ENCODE data around the gene GOLT1A.

The GOLT1A gene

DNA sequence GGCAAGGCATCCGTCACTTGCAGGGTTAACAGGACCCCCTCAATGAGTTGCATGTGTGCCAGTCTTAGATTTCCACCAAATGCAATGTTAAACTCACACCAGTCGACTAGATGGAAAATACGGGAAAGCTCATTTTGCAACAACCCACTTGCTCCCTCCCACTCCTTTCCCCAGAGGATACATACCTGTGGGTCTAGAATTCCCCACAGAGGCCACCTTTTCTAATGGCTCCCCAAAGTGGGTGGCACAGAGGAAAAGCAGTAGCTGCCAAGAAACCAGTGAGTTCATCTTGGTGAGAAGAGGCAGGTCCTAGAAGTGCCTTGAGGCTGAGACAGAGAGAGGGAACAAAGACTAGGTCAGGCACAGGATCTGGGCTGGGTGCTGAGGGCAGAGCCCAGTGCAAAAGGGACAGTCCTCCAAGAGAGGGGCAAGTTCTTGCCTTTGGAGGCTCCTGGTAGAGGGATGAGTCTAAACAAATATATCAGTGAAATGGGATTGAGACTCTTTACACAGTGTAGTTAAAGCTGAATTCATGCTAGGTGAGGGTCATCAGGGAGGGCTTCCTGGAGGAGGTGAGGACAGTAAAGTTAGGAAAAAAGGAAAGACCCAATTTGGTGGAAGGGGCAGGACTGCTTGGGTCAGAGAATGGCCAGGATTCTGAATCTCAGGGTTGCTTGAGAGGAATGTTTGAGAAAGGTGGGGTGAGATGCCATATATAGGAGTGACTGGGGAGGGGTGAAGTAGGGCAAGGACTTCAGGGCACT lies 21.0 kb downstream of the GOLT1A start:
- no peak for DNase-seq (ENCODE audit: low read depth, low spot score)

DNA sequence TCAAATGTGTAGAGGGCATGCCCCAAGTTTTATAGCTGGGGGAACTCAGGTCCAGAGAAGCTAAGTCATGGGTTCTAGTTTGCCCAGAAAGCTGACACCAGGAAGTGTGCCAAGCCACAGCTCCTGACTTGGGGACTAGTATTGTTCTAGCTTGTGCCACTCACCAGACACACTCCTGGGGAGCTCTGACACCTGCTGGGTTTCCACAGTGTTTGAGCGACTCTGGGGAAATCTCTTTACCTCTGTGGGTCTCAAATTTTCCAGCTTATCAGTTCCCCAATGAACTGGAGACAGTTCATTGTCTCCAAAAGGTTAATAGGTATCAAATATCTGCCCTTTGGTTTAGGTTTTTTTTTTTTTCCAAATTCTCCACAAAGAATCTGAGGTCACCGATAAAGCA lies 21.7 kb downstream of the GOLT1A start:
- no peak for DNase-seq (ENCODE audit: low read depth, low spot score)

DNA sequence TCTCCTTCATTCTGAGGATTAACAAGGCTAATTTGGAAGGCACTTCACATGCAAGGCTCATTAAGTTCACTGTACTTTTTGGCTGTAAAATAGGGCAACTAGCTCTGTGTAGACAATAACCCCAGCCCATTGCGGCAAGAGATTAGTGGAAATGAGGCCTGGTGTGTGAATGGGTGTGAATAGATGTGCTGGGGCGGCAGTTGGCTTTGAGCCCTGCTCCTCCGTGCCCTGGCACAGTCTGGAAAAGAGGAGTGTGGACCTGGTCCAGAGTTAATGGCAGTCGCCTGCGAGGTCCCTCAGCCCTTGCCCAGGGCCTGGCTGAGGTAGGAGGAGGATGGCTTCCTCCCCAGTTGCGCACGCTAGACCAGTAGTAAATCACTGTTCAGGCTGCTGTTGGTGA lies 22.3 kb downstream of the GOLT1A start:
- DNase-seq (ENCODE audit: low read depth, low spot score), result no peak

DNA sequence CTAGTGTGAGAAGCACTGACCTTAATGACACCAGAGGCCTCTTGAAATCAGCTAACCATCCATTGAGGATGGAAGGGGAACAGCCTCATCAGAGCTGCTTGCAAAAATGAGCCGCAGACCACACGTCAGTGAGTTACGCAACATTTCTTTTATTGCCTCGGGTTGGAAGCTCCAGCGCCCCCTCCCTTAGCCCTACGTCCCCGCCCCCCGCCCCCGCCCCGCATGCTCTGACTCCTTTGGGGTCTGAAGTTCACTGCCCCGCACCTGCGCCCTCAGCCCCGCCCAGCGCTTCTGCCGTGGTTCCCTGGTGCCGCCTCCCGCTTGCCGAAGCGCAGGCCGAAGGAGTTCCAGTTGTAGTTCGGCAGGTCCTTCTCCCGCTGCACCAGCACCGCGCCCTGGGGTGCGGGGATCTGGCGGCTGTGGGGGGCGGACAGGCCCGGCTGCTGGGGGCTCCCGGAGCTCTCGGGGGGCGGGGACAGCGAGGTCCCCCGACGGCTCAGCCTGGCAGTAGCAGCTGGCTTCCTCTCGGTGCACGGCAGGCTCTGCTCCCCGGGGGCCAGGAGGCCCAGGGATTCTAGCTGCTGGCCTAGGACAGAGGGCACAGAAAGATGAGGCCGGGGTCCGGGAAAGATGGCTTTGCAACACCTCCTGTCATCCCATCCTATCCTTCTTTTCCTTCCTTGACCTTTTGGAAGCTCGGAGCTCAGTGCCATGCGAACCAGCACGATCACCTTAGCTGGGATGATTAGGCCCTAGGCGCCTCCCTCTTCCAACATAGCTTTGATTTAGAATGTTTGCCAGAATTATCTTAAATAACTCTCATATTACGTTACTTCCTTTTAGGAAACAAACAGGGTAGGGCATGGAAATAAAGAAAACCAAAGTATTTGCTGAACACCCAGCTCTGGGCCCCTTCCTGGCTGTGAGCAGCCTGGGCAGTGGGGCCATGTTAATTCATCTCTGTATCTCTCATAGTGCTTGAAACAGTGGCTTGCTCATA lies 23.3 kb downstream of the GOLT1A start:
- DNase-seq (ENCODE audit: low read depth, low spot score), result peak; percentile 20

DNA sequence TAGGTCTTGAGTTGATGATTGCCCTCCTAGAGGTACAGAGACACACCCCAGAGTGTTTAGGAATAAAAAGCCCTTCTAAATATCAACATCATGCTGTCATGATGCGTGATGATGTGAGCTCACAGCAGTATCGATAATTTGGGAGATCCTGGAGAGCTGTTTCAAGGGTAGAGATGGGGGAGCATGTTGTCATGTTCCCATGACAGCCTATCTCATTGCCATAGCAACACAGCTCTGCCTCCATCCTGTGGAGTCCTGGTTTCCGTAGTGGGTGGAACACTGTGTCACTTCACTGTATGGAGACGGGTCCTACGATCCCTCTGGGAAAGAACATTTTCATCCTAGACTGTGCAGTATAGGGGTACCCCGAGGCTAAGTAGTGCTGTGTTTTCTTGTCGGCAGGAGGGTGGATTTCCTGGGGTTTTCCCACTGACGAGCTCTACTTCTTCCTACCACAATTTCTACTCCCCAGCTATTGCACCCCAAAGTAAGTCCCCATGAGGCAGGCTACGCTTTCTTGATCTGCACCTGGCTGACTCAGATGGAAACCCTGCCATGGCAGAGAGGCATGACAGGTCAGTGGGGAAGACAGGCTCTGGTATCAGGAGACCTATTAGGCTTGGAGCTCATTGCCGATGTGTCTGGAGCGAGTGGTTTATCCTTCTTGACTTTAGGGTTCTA lies 24.7 kb downstream of the GOLT1A start:
- DNase-seq (ENCODE audit: low read depth, low spot score), result no peak

DNA sequence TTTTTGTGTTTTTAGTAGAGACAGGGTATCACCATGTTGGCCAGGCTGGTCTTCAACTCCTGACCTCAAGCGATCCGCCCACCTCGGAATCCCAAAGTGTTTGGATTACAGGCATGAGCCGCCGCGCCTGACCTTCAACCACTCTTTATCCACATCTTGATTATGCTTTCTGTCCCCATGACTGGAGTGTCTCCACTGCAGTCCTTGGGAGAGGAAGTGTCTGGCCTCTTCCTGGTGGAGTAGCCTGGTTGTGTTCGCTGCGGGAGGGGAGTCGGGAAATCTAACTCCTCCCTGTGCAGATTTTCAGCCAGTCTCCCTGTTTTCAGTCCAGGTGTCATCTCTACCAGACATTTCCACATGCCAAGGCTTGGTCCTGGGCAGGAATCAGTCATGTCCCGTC lies 27.2 kb downstream of the GOLT1A start:
- DNase-seq (ENCODE audit: low read depth, low spot score), result no peak

DNA sequence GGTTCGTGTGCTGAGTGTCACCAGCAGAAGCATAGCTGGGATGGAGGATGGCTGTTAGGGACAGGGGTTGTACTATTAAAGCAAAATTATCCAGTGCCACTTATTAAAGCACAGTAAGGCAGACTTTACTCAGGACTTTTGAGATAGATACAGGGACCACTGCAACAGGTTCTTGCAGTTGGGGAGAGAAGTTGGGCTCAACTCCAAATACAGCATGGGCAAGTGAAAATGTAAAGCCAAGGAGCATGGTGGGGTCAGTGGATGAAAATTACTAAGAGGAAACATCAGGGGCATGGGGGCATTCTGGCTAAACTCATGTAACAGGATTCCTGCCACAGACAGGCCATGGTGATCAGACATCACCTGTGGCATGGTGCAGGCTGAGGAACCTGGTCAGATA lies 32.7 kb downstream of the GOLT1A start:
- no peak for DNase-seq (ENCODE audit: low read depth, low spot score)

DNA sequence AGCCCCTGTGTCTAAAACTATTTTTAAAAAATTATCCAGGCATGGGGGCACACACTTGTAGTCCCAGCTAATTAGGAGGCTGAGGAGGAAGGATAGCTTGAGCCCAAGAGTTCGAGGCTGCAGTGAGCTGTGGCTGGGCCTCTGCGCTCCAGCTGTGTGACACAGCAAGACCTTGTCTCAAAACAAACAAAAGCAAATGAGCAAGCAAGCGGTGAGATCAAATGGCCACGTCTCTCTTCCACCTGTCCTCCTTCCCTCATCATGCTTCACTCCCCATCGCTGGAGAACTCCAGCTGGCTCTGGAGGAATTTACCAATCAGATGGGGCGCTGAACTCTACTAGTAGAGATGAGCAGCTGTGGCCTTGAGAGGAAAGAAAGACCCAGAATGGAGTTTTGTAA lies 33.7 kb downstream of the GOLT1A start:
- DNase-seq (ENCODE audit: low read depth, low spot score), result peak; percentile 23

DNA sequence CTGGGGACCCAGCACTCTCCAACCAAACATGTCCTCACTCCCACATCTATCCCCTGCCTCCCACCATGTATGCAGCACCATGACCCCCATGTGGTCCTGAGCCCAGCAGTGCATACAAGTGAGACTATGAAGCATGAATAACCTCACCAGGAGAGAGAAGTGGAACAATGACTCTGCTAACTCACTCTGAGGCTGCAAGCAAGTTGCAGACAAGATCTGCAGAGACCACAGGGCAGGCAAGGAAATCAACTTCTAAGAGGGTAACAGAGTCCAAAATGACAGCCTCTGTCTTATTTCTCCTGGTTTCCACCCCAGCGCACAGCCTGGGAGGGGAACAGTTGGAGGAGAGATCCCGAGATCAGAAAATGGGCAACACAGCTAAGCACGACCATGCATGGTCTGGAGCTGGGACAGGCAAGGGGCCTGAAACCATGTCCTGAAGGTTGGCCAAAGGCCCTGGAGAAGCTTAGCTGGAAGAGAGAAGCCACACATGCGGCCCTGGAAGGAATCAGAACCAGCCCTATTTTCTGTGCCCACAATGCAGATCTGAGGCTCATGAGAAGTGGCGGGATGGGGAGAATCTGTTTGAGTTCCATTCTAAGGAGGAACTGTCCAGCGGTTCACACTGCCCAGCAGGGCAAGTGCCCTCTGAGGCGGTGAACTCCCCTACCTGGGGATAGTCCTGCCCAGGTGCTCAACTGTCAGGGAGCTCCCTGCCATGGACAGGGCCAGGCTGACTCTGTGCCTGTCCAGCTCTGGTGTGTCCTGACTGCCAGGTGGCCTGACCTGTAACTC lies 35.1 kb downstream of the GOLT1A start:
- no peak for DNase-seq (ENCODE audit: low read depth, low spot score)

DNA sequence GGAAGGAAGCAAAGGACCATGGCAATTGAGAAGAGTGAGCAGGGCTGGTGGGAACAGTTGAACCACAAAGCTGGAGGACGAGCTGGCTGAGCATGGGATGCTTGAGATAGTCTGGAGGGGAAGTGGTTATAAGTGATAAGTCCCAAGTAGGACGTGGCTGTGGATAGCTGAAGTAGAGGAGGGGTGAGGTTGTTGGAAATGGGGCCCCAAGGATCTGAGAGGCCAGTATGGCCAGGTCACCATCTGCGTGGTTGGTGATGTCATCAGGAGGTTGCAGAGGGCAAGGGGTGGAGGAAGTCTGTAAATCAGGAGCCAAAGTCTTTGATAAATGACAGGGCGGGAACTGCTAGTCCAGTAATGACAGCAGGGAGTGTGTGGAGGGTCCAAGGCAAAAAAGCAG lies 36.7 kb downstream of the GOLT1A start:
- DNase-seq (ENCODE audit: low read depth, low spot score), result no peak

DNA sequence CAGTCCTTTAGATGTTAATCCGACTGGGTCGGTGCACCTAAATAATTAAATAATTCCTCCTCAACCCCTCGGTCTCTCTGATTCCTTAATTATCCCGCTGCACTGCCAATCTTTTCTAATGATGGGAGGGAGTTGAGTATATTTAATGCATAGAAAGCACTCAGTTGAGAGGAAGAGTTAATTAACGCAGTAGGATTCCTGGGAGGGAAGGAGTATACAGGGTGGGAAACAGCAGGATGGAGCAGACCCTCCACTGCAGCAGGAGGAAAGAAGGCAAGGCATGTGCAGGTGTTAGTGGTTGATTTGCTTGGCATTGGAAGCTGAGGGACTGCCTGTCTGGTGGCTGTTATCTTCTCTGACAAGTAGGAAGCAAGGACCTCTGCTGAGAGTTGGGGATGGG lies 37.7 kb downstream of the GOLT1A start:
- no peak for DNase-seq (ENCODE audit: low read depth, low spot score)

DNA sequence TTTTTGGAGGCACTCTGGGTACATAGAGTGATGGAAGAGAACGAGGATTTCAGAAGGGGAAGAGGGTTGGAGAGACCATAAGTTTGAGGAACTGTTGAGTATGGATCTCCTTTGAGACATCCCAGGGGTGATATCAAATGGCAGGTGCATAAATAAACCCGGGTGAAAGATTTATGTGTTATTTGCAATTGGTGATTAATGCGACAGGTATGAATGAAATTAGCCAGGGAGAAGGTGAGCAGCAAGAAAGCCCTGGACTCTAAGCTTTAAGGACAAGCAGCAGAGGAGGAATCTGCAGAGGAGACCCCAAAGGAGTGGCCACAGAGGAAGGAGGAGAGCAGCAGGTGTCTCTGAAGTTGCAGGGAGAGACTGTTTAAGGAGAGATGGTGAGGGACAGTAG lies 38.8 kb downstream of the GOLT1A start:
- DNase-seq (ENCODE audit: low read depth, low spot score), result no peak

DNA sequence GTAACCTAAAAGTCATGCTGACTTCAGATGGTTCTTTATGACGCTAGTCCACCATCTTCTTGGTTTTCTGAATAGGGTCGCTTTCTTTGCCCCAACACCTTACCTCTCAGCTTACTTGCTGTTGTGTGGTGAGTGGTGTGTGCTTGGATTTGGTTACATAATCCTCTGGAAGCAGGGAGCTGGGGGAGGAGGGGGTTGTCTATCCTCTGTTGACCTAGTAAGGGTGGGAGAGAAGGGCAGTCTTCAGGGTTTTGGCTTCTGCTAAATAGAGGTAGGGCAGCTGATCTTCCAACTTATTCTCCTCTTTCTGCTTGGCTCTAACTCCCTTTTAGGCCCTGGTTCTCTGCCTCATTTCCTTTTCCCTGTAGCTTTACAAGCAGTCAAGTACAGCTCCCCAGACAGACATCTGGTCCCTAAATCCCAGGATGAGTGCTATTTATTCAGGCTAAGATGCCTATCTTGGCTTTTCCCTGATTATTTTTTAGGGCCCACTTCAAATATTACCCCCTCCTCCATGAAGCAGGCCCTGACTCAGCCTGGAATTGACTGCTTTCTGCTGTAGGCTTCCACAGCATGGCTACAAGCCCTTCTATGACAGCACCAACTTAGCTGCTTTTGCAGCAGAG lies 41.3 kb downstream of the GOLT1A start:
- no peak for DNase-seq (ENCODE audit: low read depth, low spot score)

DNA sequence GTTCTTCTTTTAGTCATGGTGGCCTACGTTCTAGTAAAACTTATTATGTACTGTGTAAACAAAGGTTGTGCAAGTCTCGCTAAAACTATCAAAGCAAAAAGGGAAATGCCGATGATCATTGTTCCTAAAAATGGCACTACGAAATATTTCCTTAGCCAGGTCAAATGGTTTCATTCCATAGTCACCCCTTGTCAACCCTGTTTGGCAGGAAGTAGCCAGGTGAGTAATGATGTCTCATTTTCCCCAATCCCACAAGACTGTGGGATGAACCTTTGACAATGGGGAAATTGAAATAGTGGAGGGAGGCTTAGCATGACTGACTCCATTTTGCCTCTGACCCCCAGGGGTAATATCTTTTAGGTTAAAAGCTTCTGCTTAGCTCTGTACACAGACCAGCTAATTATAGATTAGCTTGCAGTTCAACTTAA lies 42.0 kb downstream of the GOLT1A start:
- no peak for DNase-seq (ENCODE audit: low read depth, low spot score)

DNA sequence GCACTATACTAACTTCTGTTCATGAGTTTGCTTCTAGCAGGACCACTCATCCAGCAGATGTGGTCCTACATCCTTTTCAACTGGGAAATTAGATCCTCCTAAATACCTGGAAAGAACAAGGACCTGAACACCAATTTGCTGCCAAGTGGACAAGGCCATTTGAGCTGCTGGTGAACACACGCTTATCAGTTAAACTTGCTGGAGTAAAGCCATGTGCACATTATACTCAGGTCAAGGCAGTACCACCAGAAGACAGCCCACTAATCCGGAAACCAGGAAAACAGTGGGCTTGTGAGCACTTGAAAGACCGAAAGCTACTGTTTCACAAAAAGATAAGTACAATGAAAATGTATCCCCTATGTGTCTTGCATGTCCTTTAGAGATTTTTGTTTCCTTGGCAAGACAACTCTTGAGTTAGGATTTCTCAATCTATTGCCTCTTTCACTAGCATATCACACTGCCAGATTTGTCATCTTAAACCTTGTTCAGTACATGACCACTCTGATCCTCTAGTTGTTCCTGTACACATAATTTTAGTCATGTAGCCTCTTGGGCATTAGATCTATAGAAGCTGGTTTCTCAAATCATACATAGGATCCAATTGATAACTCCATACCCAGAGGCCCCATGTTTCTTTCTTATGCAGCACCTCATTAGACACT lies 43.2 kb downstream of the GOLT1A start:
- DNase-seq (ENCODE audit: low read depth, low spot score), result no peak

DNA sequence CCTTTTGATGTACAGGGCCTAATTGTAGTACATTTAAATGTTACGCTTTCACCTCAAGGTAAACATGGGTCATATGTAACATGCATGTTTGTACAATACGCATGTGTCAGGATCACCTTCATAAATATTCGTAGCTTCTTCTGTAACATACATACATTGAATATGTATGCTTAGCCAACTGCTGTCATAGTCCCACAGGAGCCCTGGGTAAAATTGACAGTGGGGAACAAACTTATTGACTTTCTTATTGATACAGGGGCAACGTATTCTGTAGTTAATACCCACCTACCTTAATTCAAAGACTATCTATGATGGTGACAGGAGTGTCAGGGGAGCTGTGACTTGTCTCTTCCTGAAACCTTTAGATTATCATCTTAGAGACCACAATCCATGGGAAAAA lies 43.9 kb downstream of the GOLT1A start:
- no peak for DNase-seq (ENCODE audit: low read depth, low spot score)

DNA sequence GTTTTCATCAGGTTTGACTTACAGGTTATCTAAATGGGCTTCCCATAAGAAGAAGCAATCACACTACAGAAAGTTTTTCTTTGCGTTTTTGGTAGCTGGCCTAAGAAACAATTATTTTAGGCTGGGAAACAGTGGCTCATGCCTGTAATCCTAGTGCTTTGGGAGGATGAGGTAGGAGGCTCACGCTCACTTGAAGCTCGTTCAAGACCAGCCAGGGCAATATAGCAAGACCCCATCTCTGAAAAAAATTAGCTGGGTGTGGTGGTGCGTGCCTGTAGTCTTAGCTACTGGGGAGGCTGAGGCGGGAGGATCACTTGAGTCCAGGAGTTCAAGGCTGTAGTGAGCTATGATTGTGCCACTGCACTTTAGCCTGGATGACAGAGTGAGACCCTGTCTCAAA lies 46.1 kb downstream of the GOLT1A start:
- no peak for DNase-seq (ENCODE audit: low read depth, low spot score)

DNA sequence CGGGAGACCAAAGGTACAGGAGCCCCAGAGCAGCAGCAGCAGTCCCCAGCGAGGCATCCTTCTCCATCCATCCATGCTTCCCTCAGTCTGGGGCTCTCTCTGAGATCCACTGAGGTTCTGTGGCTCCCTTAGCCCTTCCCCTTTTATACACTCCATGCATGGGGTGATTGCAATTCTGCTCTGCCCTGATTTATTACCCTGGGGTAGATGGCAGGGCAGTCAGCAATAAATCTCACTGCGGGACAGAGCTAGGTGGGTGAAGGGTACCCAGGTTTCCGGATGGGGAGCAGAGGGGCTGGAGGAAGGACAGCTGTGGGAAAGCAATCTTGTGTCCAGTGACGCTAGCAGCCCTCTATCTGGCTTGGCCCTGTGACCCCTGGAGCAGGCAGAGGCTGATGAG lies 47.6 kb downstream of the GOLT1A start, which contains the start of gene REN:
Gene REN (minus strand): TSS at position 119 of the 400 bp plus-strand sequence. CDS start 44 bp downstream, at position 75.
- no peak for DNase-seq (ENCODE audit: low read depth, low spot score)

DNA sequence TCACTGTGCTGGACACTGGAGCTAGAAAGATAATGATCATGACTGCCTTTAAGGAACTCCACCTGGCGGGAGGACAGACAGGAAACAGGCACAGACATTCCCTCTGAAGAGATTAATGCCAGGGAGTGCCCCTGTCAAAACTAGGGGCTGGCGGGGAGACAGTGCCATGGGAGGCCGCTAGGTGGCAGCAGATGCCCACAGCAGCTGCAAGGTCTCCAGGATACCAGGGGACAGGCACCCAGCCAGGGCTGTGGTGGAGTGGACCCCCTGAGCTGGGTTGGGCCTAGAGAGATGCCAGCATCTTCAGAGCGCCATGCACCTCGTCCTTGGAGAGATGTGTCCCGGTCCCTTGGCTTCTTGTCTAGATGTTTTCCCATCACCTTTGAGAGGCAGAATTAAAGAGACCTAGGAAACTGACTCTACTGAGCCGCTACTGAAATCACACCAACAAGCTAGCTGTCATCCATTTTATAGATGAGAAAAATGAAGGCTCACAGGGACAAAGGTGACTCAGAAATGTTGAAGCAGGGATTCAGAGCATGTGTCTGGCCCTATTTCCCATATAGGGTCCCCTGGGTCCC lies 51.2 kb downstream of the GOLT1A start:
- DNase-seq (ENCODE audit: low read depth, low spot score), result peak; percentile 95

Data from ELF-1 (cell line).